Esophagus muscularis mucosa (tissue), 3 donors: ENCODE measurements around the gene AEBP2.

Experiments used
- POLR2A ChIP-seq: fragments of 450-650 bp; IDR thresholded peaks from one replicate; pipeline ENCODE4 v1.6.1; 2017; ENCODE audit warnings: antibody characterized with exemption, moderate library complexity, mild to moderate bottlenecking, low read depth
- TF ChIP-seq, protein P1 (sequence below), 3 experiments: fragments of 200-600 bp in 2 of 3; fragments of 450-650 bp in 1 of 3; sonication (generic) in 2 of 3; IDR thresholded peaks; one replicate each; pipeline ENCODE4 v1.5.1; 2017 to 2019; ENCODE audit warnings: antibody characterized with exemption in 3 of 3, mild to moderate bottlenecking in 2 of 3, moderate library complexity in 1 of 3

GRCh38 chr12:19458733-19459132 is 19.4 kb downstream of the AEBP2 start:
- TF ChIP-seq, protein P1, sequence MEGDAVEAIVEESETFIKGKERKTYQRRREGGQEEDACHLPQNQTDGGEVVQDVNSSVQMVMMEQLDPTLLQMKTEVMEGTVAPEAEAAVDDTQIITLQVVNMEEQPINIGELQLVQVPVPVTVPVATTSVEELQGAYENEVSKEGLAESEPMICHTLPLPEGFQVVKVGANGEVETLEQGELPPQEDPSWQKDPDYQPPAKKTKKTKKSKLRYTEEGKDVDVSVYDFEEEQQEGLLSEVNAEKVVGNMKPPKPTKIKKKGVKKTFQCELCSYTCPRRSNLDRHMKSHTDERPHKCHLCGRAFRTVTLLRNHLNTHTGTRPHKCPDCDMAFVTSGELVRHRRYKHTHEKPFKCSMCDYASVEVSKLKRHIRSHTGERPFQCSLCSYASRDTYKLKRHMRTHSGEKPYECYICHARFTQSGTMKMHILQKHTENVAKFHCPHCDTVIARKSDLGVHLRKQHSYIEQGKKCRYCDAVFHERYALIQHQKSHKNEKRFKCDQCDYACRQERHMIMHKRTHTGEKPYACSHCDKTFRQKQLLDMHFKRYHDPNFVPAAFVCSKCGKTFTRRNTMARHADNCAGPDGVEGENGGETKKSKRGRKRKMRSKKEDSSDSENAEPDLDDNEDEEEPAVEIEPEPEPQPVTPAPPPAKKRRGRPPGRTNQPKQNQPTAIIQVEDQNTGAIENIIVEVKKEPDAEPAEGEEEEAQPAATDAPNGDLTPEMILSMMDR (IDR thresholded peaks at IDR 0.05), result no peak
- TF ChIP-seq POLR2A, result no peak
